GM19372 (cell line): ENCODE results near the gene DTD1.
A peak's percentile ranks its signal among the peaks of the same experiment; 100 is the strongest.

Experiments used
- ATAC-seq: cut with Tn5 transposase; IDR thresholded peaks from one replicate; pipeline ENCODE4 v1.9.1; 2021; ENCODE audit warnings: mild to moderate bottlenecking, low read depth, moderate library complexity; ENCODE audit not compliant: unreplicated experiment

The DTD1 gene, protein sequence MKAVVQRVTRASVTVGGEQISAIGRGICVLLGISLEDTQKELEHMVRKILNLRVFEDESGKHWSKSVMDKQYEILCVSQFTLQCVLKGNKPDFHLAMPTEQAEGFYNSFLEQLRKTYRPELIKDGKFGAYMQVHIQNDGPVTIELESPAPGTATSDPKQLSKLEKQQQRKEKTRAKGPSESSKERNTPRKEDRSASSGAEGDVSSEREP

DNA sequence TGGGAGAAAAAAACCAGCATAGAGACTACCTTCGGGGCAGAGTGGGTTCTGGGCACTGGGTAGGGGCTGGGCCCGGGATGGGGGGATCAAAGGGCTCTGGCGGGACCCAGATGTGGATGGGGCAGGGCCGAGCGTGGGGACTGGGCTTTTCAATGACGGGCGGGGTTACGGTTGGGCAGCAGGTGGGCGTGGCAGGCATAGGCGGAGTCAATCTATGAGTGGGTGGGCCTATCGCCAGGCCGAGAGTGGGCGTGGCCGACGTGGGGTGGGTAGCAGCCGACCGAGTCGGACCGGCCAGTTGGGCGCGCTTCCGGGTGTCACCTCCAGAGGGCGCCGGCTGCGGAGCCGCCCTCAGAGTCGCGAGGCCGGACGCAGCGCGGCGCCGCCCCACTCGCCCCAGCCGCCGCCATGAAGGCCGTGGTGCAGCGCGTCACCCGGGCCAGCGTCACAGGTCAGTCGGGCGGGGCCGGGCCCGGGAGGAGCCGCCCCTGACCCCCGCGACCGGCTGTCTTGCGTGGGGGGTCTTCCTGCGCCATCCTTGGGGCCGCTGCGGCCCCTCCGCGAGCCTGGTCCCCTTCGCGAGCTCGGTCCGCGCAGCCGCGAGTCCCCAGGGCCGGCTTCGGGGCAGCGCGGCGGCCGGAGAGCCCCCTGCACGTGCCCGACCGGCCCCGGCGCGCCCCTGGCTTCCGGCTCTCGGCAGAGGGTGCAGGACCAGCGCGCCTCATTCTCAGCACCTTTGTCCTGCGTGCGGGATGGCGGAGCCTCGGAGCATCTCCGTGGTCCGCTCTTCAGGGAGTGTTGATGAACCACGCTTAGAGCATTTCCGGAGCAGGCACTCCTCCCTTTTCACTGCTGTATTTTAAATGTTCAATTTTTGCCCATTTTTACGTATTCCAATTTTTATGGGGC lies at the start of gene DTD1:
TSS of gene DTD1 (plus strand) at position 390 of the 909 bp plus-strand sequence. CDS start at position 409, 19 bp downstream.
- ATAC-seq, result peak; percentile 78

DNA sequence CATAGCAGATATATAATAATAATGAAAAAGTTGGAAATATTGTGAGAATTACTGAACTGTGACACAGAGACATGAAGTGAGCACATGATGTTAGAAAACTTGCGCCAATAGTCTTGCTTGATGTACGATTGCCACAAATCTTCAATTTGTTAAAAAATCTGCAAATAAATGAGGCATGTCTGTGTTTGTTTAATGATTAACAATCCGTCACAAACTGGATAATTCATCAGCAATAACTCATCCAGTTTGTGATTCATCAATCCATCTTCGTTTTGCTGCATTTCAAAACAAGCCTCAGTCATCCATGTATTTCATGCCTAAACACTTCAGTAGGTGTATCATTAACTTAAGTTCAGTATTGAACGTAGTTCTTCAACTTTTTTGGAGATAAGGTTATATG lies 46.1 kb upstream of the DTD1 start:
- no peak for ATAC-seq

DNA sequence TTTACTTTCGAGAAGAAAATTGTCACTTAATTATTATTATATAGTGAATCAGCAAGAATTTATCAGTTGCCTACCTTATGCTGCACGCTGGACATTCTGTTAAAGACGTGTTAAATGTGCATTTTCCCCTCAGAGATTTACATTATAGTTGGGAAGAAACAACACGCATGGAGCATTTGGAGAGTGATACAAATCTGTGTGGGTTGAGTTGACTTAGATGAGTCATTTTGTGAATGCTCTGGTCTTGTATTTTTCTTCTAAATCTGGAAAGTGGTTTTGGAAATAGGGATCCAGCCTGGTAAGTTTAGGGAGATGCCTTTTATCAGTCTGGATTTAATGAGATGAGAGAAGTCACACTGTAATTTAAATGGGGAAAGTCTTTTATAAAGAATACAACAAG lies 44.6 kb upstream of the DTD1 start:
- no peak for ATAC-seq

DNA sequence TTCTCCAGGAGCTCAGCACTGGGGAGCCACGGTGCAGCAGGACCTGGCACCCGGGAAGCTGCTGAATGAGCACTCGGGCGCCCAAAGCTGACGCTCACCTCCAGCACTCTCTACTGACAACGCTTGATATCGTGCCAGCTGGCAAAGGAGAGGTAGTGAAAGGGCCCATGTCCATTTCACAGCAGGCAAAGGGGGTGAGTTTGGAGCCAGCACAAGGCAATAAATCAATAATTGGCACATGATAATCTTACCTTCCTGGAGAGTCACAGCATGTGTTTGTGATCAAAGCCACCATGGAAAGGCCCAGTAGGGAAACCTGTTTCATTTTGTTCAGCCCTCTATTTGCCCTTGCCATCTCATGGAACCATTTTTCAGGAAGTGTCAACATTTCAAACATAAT lies 43.9 kb upstream of the DTD1 start:
- ATAC-seq, result no peak

DNA sequence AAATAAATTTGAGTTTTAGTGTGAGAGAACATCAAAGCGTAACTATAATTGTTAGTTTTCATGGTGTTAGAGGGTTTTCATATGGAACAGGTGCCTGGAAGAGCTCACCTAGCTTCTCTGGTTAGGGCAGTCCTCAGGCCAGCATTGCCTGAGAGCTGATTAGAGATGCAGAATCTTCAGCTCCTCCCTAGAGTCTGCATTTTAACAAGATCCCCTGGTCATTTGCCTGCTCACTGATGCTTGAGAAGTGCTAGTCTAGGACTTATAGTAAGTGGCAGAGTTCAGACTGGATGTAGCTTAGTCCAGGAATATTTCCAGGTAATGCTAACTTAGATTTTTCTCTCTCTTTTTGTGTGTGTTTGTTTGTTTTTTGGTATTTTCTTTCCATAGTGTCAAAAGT lies 42.3 kb upstream of the DTD1 start:
- ATAC-seq, result no peak

DNA sequence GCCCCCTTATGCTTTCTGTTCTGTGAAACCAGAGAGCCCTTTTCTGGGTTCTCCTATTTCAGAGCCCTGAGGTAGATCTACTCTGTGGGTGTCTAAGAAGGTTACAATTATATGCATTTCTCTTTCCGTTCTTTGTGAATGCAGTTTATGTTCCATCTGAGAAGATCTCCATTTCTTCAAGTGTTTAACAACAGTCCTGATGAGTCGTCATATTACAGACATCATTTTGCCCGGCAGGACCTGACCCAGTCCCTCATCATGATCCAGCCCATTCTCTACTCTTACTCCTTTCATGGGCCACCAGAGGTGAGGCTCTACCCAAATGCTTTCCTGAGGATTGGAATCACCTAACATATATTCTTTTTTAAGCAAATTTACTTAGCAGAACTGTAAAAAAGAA lies 39.4 kb upstream of the DTD1 start:
- no peak for ATAC-seq

DNA sequence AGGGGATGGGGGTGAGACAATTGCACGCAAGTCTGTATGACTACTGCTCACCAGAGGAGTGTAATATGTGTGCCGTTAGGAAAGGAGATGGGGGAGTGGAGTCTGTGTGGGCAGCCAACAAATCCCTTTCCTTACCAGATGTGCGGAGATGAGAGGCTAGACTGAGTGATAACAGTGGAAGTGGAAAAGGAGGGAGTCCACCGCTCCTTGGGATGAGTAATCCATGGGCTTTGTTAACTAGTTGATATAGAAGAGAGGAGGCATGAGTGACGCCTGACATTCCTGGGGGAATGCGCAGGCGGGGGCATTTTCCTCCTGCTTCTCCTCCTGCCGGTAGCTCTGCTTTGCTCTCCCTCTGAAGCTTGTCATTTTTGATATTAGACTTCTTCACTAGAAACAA lies 34.1 kb upstream of the DTD1 start:
- ATAC-seq, result no peak

DNA sequence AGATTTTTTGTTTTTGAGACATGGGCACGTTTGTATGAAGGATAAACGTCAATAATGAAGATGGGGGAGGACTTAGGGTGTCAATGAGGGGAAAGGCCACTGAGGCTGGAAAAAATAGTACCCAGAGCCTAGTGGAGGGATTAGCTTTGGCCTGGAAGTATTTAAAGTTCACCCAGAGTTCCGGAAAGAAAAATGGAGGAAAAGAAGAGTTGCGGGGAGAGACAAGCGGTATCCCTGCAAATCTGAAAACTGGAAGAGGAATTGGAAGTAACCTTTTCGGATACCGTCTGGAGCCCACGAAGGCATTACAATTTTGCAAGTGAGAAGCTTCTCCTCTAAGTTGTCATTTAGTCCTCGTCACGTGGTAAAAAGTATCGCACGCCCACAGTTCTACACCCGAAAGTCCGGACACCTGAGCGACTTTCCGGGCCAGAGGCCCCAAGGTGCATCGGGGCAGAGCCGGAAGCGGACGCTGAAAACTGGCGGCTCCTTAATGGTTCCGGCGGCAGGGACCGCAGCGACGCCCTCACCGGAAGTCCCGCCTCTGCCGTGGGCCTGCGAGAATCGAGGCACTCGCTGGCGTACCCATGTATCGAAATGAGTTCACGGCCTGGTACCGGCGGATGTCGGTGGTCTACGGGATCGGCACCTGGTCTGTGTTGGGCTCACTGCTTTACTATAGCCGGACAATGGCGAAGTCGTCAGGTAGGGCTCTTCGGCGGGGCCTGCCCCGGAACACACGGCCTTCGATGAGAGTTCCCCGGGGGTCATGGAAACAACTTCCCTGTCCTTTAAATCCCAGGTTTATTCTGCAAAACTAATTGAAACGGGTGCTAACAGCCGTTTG lies 20.7 kb upstream of the DTD1 start, which contains the start of gene SMIM26:
TSS of gene SMIM26 (plus strand) at position 541 of the 847 bp plus-strand sequence. CDS start at position 588, 47 bp downstream.
- peak; percentile 99 for ATAC-seq

DNA sequence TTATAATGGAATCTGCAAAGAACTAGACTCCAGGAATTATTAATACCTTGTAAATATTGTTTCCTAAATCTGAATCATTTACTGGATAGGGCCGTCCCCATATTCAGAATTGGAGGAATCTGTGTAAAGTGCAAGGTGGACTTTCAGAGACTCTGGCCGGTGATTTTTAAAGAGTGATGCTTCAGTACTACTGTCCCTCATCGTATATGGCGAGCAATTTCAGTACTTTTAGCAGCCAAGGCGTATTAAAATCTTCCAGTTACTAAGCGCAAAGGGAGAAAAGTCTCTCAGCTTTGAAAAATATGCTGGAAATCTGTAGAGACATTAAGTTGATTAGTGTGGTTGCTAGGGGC lies 20.1 kb upstream of the DTD1 start:
- no peak for ATAC-seq

DNA sequence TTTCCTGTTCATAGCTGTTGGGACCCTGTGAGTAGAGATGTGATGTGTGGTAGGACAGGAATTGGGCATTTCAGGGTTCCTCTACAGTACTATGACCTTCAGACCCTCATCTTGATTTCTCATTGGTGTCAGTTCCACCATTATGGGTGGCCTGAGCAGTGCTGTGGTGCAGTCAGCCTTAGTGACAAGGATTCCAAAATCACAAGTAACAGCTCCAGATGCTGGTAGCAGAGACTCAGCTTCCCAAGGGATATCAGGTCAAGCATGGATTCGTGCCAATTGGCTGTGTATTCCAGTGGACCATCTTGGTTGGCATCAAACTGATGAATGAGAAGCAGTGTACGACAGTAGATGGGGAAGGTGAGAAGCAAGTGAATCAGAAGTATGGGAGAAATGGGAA lies 16.8 kb upstream of the DTD1 start:
- ATAC-seq, result no peak

DNA sequence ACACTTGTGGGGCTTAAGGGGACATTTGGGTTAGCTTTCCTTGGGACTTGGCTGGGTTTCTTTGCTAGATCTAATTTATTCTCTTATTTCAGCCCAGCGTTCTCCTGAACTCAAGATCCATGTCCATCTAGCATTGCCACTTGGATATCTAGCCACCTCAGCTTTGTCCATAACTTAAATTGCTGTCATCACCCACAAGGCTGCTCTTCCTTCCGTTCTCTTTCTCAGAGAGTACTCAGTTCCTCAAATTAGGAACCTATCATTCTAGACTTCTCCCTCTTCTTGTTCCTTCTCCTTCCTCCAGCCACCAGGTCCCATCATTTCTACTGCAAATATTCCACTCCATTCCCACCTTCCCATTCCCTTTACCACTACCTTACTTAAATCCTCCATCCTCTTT lies 16.3 kb upstream of the DTD1 start:
- ATAC-seq, result no peak

DNA sequence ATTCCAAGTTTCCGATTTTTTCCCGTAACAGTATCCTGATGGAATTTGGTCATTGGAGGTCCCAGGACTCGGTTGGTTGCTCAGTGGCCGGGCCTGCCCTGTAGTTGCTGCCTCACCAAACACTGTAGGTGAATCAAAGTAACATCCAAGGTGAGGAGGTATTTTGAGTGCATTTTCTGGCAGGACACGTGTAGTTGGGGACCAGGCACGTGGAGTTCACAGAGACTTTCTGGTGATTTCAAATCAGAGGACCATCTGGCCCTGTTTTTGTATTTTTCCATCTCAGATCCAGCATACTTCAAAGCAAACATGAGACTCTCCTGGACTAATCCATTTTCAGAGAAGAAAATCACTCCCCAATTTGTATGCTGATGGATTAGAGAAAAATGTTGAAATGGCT lies 9.9 kb upstream of the DTD1 start:
- ATAC-seq, result no peak

DNA sequence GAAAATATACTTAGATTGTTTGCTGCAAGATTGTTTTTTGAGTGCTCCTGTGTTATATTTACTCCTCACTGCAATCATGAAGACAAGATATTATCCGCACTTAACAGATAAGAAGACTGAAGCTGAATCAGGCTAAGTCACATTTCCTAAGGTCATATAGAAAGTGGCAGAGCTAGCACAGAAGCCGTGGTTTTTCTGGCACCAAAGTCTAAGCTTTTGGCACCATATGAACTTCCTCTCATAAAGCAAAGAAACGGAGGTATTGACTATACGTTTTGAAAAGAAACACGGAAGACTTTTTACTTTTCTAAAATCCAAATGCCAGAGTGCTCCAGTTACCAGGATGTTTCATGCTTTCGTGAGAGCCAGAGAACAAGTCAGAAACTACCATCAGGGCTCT lies 9.3 kb upstream of the DTD1 start:
- no peak for ATAC-seq

DNA sequence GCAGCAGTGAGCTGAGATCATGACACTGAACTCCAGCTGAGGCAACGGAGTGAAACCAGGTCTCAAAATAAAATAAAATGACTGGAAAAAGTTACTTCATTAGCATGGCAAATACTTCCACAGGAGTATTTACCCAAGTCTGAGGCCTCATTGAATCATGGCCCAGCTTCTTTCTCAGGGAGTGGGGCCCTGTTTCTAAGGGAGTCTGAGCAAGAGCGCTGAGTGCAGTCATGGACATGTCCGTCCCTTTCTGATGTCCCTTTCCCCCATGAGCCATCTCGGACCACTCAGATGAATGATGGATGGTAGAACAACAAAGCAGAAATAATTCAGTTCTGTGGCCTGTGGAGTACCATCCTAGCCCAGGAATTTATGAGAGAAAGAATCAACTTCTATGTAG lies 7.8 kb upstream of the DTD1 start:
- ATAC-seq, result no peak

DNA sequence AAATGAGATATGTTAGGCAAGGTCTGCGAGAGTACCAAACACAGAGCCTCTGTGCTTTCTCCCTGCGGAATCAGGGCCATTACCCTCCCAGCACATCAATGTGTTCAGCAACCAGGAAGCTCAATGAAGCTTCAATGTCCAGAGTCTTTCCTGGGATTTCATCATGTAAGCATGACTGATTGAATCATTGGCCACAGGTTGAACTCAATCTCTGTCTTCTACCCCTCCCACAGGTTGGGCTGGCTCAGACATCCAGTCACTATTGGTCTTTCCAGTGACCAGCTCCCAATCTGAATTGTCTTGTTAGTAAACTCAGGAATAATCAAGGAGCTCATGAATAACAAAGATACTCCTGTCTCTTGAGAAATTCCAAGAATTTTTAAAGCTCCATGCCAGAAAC lies 2.7 kb upstream of the DTD1 start:
- ATAC-seq, result no peak

DNA sequence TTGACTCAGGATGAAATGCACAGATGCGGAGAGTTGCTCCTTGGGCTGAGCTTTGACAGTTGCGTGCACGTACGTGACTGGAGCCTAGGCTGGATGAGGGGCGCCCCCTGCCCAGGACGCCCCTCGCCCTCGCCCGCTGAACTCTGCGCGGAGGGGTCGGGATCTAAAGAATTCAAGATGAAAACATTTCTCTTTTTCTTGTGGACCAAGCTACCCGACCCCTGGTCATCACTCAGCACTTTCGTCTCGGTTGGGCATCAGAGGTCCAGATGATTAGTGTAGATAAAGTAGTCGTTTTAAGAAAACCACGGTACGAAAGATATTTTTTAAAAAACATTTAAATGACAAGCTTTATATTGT lies 700 bp downstream of the DTD1 start:
- no peak for ATAC-seq

DNA sequence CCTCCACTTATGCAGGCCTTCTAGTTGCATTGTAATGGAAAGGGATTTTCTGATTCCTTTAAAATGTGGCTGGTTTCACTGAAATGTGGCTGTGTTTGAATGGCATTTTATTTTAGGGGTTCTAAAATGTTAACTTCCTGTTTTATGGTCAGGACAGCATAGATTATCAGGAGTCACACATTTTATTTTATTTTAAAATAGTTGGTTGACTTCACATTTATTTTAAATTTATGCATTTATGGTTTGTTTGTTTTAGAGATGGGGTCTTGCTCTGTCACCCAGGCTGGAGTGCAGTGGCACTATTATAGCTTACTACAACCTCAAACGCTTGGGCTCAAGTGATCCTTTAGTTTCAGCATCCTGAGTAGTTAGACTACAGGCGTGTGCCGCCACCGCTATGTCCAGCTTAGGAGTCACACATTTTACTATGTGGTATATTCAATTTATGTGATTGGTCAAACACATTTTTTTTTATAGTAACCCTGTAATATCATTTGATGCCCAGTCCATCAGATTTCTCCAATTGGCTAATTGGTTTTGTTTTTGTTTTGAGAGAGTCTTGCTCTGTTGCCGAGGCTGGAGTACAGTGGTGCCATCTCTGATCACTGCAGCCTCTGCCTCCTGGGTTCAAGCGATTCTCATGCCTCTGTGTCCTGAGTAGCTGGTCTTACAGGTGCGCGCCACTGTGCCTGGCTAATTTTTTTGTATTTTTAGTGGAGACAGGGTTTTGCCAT lies 2.3 kb downstream of the DTD1 start:
- no peak for ATAC-seq

DNA sequence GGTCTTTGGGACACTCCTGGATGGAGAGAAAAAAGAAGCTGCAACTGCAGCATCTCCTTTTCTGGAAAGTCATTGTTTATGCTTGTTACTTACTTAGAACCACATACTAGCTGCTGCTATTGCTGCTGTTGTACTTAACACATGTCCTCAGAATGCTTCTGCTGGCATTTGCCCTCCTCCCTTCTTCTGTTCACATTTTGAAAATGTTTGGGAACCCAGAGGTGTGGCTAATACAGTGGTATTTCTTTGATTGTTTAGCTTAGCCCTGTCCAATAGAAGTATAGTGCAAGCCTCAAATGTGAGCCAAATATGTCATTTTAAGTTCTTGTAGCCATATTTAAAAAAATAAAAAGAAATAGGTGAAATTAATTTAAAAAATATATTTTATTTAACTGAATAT lies 8.4 kb downstream of the DTD1 start:
- ATAC-seq, result no peak

DNA sequence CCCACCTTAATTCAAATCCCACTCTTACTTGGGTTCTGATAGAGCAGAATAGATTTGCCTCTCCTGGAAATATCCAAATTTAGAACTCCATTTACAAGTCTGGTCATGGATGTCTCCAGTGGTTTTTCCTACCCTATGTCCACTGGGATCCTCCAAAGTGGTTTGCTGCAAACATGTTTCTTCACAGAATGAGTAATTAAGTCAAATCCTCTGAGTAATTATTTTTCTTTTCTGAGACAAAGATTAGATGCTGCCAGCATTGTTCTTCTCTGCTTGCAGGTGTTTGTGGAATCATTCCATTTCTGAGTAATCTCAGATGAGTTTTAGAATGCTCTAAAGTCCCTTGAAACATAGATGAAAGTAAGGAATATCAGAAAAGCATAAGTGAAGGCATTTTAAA lies 21.9 kb downstream of the DTD1 start:
- no peak for ATAC-seq

DNA sequence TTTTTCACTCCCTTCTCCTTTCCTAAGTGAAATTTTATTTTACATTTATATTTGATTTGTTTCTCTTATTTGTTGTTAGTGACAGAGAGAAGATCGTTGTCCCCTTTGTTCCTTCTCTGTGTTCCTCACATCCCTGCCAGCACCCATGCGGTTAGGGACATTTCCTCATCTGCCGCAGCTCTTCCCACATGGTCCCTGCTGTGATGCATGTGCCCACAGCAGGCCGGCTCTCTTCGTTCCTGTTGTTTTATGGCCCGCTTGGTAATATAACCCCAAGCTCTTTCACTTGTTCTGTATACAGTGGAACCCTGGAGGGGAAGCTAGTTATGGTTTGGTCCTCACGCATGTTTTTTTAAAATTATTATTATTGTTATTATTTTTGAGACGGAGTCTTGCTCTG lies 23.6 kb downstream of the DTD1 start:
- ATAC-seq, result no peak

DNA sequence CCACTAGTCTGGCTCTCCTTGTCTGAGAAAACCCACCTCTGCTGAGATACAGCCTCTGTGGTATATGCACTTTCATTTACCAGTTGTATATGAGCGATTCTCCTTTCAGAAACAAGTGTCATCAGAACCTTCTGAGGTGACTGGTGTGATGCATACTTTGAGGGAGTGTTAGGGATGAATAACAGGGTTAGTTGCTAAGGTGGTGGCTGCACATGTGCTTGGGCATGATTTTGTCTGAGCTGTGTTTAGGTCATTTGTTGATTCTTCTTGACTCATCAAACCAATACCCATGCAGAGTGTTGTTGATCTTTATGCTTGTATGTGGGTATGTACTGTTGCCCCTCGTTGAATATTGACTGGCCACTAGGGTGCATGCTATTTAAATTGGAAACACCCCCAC lies 25.7 kb downstream of the DTD1 start:
- ATAC-seq, result no peak
